T-helper 1 cell treated with Interleukin-12 subunit alpha and Interleukin-12 subunit beta and Interleukin-4 antibody, amounts not matched to agents 30 ng/mL and 1 ng/mL, for 36 hours (primary cell): ENCODE measurements around the gene RFC2. TPM values are rescaled to one million over a fixed set of nuclear protein-coding genes. Genes with fewer than 3 reads are reported as not detected.
"Not testable (repeated sequence)": the region's sequence is repeated elsewhere in the genome, so short reads cannot be mapped to it uniquely, and the experiment has no call there.

Experiments used
- intact Hi-C: fragments of 100-400 bp; cut with micrococcal nuclease; formaldehyde crosslinking; loops from one replicate; pipeline ENCODE4 v1.15.1; 2024
- total RNA-seq: library from RNA; stranded (reverse); gene quantifications from 2 replicates; pipeline ENCODE4 v1.2.3, GENCODE V29; 2022

The RFC2 gene
- total RNA-seq, 1 donor from 2014 or later: 51.7 TPM

- intact Hi-C loops: no loop called here
These were observed 34.0 kb downstream of the RFC2 start for GRCh38 chr7:74220229-74220628.

GRCh38 chr7:74219416-74219815 is 34.8 kb downstream of the RFC2 start:
- intact Hi-C loops: no loop called here

GRCh38 chr7:74218343-74218698 is 35.9 kb downstream of the RFC2 start:
- intact Hi-C loops: no loop called here

GRCh38 chr7:74217455-74218342 is 36.5 kb downstream of the RFC2 start:
- intact Hi-C loops: loop anchor here (1.0 kb wide), 1 partner anchor 37 kb away; the partner anchor contains the start of gene RFC2

- intact Hi-C loops: no loop called here
These were observed 37.8 kb downstream of the RFC2 start for GRCh38 chr7:74216361-74216761.

GRCh38 chr7:74215921-74216320 is 38.3 kb downstream of the RFC2 start:
- intact Hi-C loops: no loop called here

- intact Hi-C loops: no loop called here
These were observed 39.2 kb downstream of the RFC2 start for GRCh38 chr7:74214816-74215630.

- intact Hi-C loops: no loop called here
These were observed 41.5 kb downstream of the RFC2 start for GRCh38 chr7:74212661-74213060.

GRCh38 chr7:74208241-74208640 is 46.0 kb downstream of the RFC2 start:
- intact Hi-C loops: not testable (repeated sequence)

- intact Hi-C loops: no loop called here
These were observed 46.6 kb downstream of the RFC2 start for GRCh38 chr7:74207586-74207985.

- intact Hi-C loops: loop anchor here (1.0 kb wide), 7 partner anchors 32 to 360 kb away; partner anchors contain the start of genes CLIP2, EIF4H and RFC2
These were observed 47.5 kb downstream of the RFC2 start for GRCh38 chr7:74206589-74207120.

- intact Hi-C loops: loop anchor here (1.0 kb wide), 7 partner anchors 32 to 360 kb away; partner anchors contain the start of genes CLIP2, EIF4H and RFC2
These were observed 48.1 kb downstream of the RFC2 start for GRCh38 chr7:74206052-74206451.

GRCh38 chr7:74203956-74204618 is 50.1 kb downstream of the RFC2 start:
- intact Hi-C loops: no loop called here

GRCh38 chr7:74202841-74203556 is 51.2 kb downstream of the RFC2 start:
- intact Hi-C loops: no loop called here

GRCh38 chr7:74199551-74200355 is 54.4 kb downstream of the RFC2 start:
- intact Hi-C loops: no loop called here

- intact Hi-C loops: no loop called here
These were observed 56.6 kb downstream of the RFC2 start for GRCh38 chr7:74197449-74198124.

GRCh38 chr7:74195968-74196654 is 58.1 kb downstream of the RFC2 start:
- intact Hi-C loops: not testable (repeated sequence)

GRCh38 chr7:74195139-74195860 is 58.9 kb downstream of the RFC2 start:
- intact Hi-C loops: not testable (repeated sequence)
